Measurements from ENCODE around the gene PADI1.

- TF ChIP-seq POLR2AphosphoS5 (IDR thresholded peaks at IDR 0.05; ENCODE audit: low read depth, low read length) (no peak), MXI1 (IDR thresholded peaks at IDR 0.05; ENCODE audit: low read depth, low read length) (no peak), CTCF (IDR thresholded peaks at IDR 0.05) (no peak), FOXJ3 (CRISPR knock-in tag; IDR thresholded peaks at IDR 0.05) (no peak), RAD21 (IDR thresholded peaks at IDR 0.05; ENCODE audit: low read length) (no peak), MAX (IDR thresholded peaks at IDR 0.05; ENCODE audit: low read depth) (no peak), EZH2phosphoT487 (IDR thresholded peaks at IDR 0.05; ENCODE audit: borderline replicate concordance, low read depth) (no peak), ELF1 (IDR thresholded peaks at IDR 0.05) (no peak), JUND (IDR thresholded peaks at IDR 0.05) (no peak), NRF1 (IDR thresholded peaks at IDR 0.05; ENCODE audit: low read depth, low read length) (no peak)
- TF ChIP-seq, protein P1, sequence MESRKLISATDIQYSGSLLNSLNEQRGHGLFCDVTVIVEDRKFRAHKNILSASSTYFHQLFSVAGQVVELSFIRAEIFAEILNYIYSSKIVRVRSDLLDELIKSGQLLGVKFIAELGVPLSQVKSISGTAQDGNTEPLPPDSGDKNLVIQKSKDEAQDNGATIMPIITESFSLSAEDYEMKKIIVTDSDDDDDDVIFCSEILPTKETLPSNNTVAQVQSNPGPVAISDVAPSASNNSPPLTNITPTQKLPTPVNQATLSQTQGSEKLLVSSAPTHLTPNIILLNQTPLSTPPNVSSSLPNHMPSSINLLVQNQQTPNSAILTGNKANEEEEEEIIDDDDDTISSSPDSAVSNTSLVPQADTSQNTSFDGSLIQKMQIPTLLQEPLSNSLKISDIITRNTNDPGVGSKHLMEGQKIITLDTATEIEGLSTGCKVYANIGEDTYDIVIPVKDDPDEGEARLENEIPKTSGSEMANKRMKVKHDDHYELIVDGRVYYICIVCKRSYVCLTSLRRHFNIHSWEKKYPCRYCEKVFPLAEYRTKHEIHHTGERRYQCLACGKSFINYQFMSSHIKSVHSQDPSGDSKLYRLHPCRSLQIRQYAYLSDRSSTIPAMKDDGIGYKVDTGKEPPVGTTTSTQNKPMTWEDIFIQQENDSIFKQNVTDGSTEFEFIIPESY (IDR thresholded peaks at IDR 0.05; ENCODE audit: borderline replicate concordance, low read depth), result no peak
These were observed 13.0 kb upstream of the PADI1 start for GRCh38 chr1:17191990-17192242.

Data from SK-N-SH (cell line).